ENCODE data around the gene SMYD3. TPM values are rescaled to one million over a fixed set of nuclear protein-coding genes. Genes with fewer than 3 reads are reported as not detected.

Gene SMYD3
- total and polyA plus RNA-seq, 2 of the 4 experiments (the other 2 are of a cell fraction), result 26.5 to 37.6 TPM

DNA sequence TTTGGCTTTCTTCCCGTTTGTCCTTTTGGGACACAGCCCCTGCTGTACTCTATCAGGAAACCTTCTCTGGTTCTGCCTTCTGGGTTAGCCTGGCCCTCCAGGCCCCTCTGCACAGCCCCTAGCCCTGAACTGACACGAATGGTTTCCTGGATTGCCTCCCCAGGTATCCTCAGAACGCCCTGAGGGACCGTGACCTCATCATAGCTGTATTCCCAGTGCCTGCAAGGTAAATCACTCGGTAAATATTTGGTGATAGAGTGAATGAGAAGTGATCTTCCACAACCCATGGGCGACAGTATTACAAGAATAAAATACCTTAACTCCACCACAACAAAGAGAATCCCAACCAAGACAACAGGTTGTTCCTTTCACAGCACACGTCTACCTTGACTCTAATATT, 637.2 kb downstream of the SMYD3 start:
- no peak overlapping the region for H2AK9ac ChIP-seq (replicated peaks; ENCODE audit: low read depth, low read length, poor library complexity)
- H3K36me3 ChIP-seq (ENCODE audit: control insufficient read depth, insufficient read depth, low read length), result no peaks in the 10 kb centered on the region
- ChIA-PET CTCF (interaction anchor here (0.6 to 1.5 kb wide), 2 partner anchors 9 to 131 kb away, joined by 3 read pairs; no protein-coding TSS in a partner anchor), POLR2A (ENCODE audit: unreplicated experiment) (interaction anchor here (1.1 kb wide), 1 partner anchor 46 kb away, joined by 4 read pairs; no protein-coding TSS in a partner anchor)
- 0 out of 2 replicates have a peak overlapping the region, but pooled peaks have one; percentile 9 for H3K14ac ChIP-seq (replicated peaks; ENCODE audit: low read depth, low read length)
- H2AK5ac ChIP-seq (ENCODE audit: low read depth, low read length), result peak overlapping the region; percentile 44; the same call in 1 of the 2 replicates
- BruUV-seq (replicated peaks), result no TSS peak
- no peak overlapping the region; the same call in 1 of the 2 replicates for H4K91ac ChIP-seq (ENCODE audit: insufficient read depth, low read depth, low read length)
- H4K20me1 ChIP-seq (ENCODE audit: insufficient read depth, low read length), result no peaks in the 10 kb centered on the region
- peaks cover 0 to 11% of the 10 kb centered on the region in 2 experiments; a peak in 2 of 4 replicates for H3K79me1 ChIP-seq (ENCODE audit: low read depth in 1 of 2, low read length in 2 of 2)
- H3K4ac ChIP-seq (ENCODE audit: low read depth, low read length), result peak overlapping the region; percentile 34
- 67% methylated on average over 1 of the region's 7 CpGs; no CpG with 5 or more reads in 1 of the 2 experiments for WGBS, 2 experiments (ENCODE audit: extremely low coverage in 2 of 2, insufficient read length in 1 of 2)
- in situ Hi-C loops (cut with MboI; ENCODE audit: low sequenced_read_pairs), result no loop called here
- peak overlapping the region; percentile 28; the same call in 1 of the 2 replicates for H2BK120ac ChIP-seq (ENCODE audit: low read depth, low read length)
- TF ChIP-seq CHD1 (IDR thresholded peaks at IDR 0.05; ENCODE audit: low read depth, low read length), result no peak
- TF ChIP-seq, protein P1, sequence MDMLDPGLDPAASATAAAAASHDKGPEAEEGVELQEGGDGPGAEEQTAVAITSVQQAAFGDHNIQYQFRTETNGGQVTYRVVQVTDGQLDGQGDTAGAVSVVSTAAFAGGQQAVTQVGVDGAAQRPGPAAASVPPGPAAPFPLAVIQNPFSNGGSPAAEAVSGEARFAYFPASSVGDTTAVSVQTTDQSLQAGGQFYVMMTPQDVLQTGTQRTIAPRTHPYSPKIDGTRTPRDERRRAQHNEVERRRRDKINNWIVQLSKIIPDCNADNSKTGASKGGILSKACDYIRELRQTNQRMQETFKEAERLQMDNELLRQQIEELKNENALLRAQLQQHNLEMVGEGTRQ (IDR thresholded peaks at IDR 0.05; ENCODE audit: low read depth, low read length), result no peak
- no peak for TF ChIP-seq FOS (IDR thresholded peaks at IDR 0.05; ENCODE audit: low read depth, low read length)
- no peak for TF ChIP-seq RAD21 (IDR thresholded peaks at IDR 0.05; ENCODE audit: low read length)
- no peak for TF ChIP-seq RCOR1 (IDR thresholded peaks at IDR 0.05; ENCODE audit: insufficient replicate concordance, low read length)
- TF ChIP-seq CEBPB (IDR thresholded peaks at IDR 0.05; ENCODE audit: low read depth, low read length), result no peak
- TF ChIP-seq, protein P2, sequence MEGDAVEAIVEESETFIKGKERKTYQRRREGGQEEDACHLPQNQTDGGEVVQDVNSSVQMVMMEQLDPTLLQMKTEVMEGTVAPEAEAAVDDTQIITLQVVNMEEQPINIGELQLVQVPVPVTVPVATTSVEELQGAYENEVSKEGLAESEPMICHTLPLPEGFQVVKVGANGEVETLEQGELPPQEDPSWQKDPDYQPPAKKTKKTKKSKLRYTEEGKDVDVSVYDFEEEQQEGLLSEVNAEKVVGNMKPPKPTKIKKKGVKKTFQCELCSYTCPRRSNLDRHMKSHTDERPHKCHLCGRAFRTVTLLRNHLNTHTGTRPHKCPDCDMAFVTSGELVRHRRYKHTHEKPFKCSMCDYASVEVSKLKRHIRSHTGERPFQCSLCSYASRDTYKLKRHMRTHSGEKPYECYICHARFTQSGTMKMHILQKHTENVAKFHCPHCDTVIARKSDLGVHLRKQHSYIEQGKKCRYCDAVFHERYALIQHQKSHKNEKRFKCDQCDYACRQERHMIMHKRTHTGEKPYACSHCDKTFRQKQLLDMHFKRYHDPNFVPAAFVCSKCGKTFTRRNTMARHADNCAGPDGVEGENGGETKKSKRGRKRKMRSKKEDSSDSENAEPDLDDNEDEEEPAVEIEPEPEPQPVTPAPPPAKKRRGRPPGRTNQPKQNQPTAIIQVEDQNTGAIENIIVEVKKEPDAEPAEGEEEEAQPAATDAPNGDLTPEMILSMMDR (conservative IDR thresholded peaks at IDR 0.05; ENCODE audit: low read depth, low read length), result no peak
- no peak overlapping the region for H3K18ac ChIP-seq (ENCODE audit: low read depth, low read length)
- dilution Hi-C loops (cut with HindIII; ENCODE audit: low sequenced_read_pairs, unreplicated experiment), result no loop called here
- no peak overlapping the region for H4K8ac ChIP-seq (ENCODE audit: low read depth in 2 of 2, low read length in 2 of 2)
- H3K56ac ChIP-seq (ENCODE audit: extremely low read depth, insufficient read depth, low read length), result no peak overlapping the region
- no peak overlapping the region for H3K23ac ChIP-seq (ENCODE audit: low read depth, low read length)
- no peak overlapping the region for H2BK5ac ChIP-seq (ENCODE audit: low read depth, low read length, poor library complexity, severe bottlenecking)
- no peak overlapping the region for H3K4me2 ChIP-seq (ENCODE audit: low read depth, low read length)
- no peaks in the 10 kb centered on the region for H3K27me3 ChIP-seq (ENCODE audit: control insufficient read depth, insufficient read depth, low read length)
- H2BK20ac ChIP-seq (ENCODE audit: low read depth, low read length), result peak overlapping the region; percentile 26; the same call in 1 of the 2 replicates
- ATAC-seq (ENCODE audit: low read depth), result no peak
- peak overlapping the region; percentile 19; the same call in 2 of the 3 replicates for H2BK15ac ChIP-seq (ENCODE audit: low read depth, low read length)
- no peak overlapping the region for H3K9ac ChIP-seq (ENCODE audit: low read depth, low read length)
- no peak for DNase-seq
- H4K5ac ChIP-seq (ENCODE audit: low read depth, low read length), result no peak overlapping the region
- no peaks in the 10 kb centered on the region for H3K9me3 ChIP-seq (ENCODE audit: control insufficient read depth, insufficient read depth, low read length)
- intact Hi-C loops (cut with micrococcal nuclease), result loop anchor here (5.0 to 10.0 kb wide), 3 partner anchors 117 to 355 kb away; no protein-coding TSS in a partner anchor
- no peak overlapping the region for H3K4me3 ChIP-seq (ENCODE audit: insufficient read depth, low read depth, low read length)
- H3K4me1 ChIP-seq (ENCODE audit: control insufficient read depth, insufficient read depth, low read length), result peaks cover 27% of the 10 kb centered on the region
- H3K9me1 ChIP-seq (ENCODE audit: insufficient read depth, low read length), result peaks cover 13% of the 10 kb centered on the region
- no peak overlapping the region for H3K27ac ChIP-seq (ENCODE audit: insufficient read depth, low read length)
- H2AFZ ChIP-seq (replicated peaks; ENCODE audit: low read length, poor library complexity), result no peak overlapping the region
